ENCODE measurements around the gene LARGE2. TPM values are rescaled to one million over a fixed set of nuclear protein-coding genes. Genes with fewer than 3 reads are reported as not detected.

Gene LARGE2
- total and polyA plus RNA-seq, 2 of the 13 experiments (the other 11 are each of a cell fraction or from before 2014, with no cell fraction given), result 8.5 to 21.6 TPM

DNA sequence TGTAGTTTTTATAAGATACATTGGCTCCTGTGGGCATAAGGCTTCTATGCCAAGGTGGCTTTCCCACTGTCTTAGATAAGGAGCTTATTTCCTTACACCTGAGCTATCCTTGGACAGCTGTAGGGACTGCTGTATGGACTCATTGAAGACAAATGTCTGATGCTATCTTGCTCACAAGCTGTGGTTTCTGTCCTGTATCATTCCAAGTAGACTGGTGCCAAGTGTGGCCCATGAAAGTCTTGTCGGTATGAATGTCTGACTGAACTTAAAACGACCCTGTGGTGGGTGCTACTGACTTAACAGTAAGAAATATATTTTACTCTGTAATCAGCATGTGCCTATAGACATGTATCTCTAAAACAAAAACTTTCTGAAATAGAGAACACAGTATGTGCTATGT lies 45.0 kb downstream of the LARGE2 start (continued):
- no peak for TF ChIP-seq ZBTB38 (CRISPR knock-in tag; IDR thresholded peaks at IDR 0.05)
- no peak for TF ChIP-seq TAF1 (CRISPR knock-in tag; IDR thresholded peaks at IDR 0.05)
- no peak for TF ChIP-seq ZNF879 (CRISPR knock-in tag; IDR thresholded peaks at IDR 0.05)
- TF ChIP-seq, protein P1, sequence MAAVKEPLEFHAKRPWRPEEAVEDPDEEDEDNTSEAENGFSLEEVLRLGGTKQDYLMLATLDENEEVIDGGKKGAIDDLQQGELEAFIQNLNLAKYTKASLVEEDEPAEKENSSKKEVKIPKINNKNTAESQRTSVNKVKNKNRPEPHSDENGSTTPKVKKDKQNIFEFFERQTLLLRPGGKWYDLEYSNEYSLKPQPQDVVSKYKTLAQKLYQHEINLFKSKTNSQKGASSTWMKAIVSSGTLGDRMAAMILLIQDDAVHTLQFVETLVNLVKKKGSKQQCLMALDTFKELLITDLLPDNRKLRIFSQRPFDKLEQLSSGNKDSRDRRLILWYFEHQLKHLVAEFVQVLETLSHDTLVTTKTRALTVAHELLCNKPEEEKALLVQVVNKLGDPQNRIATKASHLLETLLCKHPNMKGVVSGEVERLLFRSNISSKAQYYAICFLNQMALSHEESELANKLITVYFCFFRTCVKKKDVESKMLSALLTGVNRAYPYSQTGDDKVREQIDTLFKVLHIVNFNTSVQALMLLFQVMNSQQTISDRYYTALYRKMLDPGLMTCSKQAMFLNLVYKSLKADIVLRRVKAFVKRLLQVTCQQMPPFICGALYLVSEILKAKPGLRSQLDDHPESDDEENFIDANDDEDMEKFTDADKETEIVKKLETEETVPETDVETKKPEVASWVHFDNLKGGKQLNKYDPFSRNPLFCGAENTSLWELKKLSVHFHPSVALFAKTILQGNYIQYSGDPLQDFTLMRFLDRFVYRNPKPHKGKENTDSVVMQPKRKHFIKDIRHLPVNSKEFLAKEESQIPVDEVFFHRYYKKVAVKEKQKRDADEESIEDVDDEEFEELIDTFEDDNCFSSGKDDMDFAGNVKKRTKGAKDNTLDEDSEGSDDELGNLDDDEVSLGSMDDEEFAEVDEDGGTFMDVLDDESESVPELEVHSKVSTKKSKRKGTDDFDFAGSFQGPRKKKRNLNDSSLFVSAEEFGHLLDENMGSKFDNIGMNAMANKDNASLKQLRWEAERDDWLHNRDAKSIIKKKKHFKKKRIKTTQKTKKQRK (IDR thresholded peaks at IDR 0.05; ENCODE audit: low read length), result no peak

DNA sequence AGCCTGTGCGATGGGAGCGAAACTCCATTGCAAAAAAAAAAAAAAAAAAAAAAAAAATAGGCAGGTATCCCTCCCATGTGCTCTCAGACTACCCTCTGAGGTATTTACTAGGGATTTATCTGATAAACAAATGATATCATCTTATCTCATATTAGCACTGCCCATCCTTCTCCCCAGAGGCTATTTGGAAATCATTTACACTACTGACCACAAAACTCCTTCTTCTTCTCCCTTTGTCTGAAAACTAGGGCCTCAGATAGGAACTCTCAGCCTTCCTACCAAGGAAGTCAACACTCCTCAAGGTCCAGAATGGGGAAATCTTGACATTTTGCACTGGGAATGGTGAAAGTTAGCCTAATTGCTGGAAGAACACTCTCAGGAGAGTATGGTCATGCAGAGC lies 46.4 kb downstream of the LARGE2 start:
- no peaks in the 10 kb centered on the region for H3K9me3 ChIP-seq (ENCODE audit: low read length)
- H3K4me1 ChIP-seq (ENCODE audit: insufficient read depth, low read length), result no peaks in the 10 kb centered on the region
- H3K27ac ChIP-seq (ENCODE audit: extremely low read length, insufficient read depth, low read length), result no peak overlapping the region
- intact Hi-C loops (cut with micrococcal nuclease; ENCODE audit: unreplicated experiment), result no loop called here
- in situ Hi-C loops (cut with HindIII; ENCODE audit: extremely low pct_ligation_motif_present, low pct_unique_long_range_greater_than_20kb), result no loop called here
- CTCF ChIA-PET (ENCODE audit: low intra/inter-chr PET ratio, low total read pairs), result no interaction called here
- WGBS (ENCODE audit: low lambda C conversion rate), result 100% methylated on average over 2 of the region's 2 CpGs
- no TSS peak for BruUV-seq (replicated peaks)
- no peak overlapping the region for H2AFZ ChIP-seq (ENCODE audit: low read length)
- H4K20me1 ChIP-seq (ENCODE audit: insufficient read depth, low read length), result peaks cover 4% of the 10 kb centered on the region; the same call in 1 of the 2 replicates
- no peak overlapping the region for H3K4me2 ChIP-seq (ENCODE audit: low read depth, low read length)
- FAIRE-seq (no peak), DNase-seq (ENCODE audit: low spot score) (no peak), ATAC-seq (no peak)
- POLR2A ChIA-PET, result no interaction called here
- peaks cover 8 to 40% of the 10 kb centered on the region in 2 experiments for H3K36me3 ChIP-seq (replicated peaks in 1 of 2; ENCODE audit: control insufficient read depth in 1 of 2, insufficient read depth in 2 of 2, low read length in 2 of 2)
- H3K27me3 ChIP-seq (ENCODE audit: control insufficient read depth in 1 of 2, insufficient read depth in 2 of 2, low read length in 2 of 2), result no peaks in the 10 kb centered on the region
- no peak overlapping the region for H3K9ac ChIP-seq (ENCODE audit: insufficient read depth, low read depth, low read length)
- H3K79me2 ChIP-seq (ENCODE audit: insufficient read depth, low read length), result no peaks in the 10 kb centered on the region
- no peak overlapping the region for H3K4me3 ChIP-seq (replicated peaks in 1 of 3; ENCODE audit: insufficient read depth in 1 of 3, low read depth in 2 of 3, low read length in 3 of 3)
- TF ChIP-seq, protein P2, sequence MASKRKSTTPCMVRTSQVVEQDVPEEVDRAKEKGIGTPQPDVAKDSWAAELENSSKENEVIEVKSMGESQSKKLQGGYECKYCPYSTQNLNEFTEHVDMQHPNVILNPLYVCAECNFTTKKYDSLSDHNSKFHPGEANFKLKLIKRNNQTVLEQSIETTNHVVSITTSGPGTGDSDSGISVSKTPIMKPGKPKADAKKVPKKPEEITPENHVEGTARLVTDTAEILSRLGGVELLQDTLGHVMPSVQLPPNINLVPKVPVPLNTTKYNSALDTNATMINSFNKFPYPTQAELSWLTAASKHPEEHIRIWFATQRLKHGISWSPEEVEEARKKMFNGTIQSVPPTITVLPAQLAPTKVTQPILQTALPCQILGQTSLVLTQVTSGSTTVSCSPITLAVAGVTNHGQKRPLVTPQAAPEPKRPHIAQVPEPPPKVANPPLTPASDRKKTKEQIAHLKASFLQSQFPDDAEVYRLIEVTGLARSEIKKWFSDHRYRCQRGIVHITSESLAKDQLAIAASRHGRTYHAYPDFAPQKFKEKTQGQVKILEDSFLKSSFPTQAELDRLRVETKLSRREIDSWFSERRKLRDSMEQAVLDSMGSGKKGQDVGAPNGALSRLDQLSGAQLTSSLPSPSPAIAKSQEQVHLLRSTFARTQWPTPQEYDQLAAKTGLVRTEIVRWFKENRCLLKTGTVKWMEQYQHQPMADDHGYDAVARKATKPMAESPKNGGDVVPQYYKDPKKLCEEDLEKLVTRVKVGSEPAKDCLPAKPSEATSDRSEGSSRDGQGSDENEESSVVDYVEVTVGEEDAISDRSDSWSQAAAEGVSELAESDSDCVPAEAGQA (IDR thresholded peaks at IDR 0.05; ENCODE audit: low read depth), result no peak
- TF ChIP-seq, protein P2 (CRISPR knock-in tag; IDR thresholded peaks at IDR 0.05; ENCODE audit: borderline replicate concordance), result no peak
- TF ChIP-seq, protein P3, sequence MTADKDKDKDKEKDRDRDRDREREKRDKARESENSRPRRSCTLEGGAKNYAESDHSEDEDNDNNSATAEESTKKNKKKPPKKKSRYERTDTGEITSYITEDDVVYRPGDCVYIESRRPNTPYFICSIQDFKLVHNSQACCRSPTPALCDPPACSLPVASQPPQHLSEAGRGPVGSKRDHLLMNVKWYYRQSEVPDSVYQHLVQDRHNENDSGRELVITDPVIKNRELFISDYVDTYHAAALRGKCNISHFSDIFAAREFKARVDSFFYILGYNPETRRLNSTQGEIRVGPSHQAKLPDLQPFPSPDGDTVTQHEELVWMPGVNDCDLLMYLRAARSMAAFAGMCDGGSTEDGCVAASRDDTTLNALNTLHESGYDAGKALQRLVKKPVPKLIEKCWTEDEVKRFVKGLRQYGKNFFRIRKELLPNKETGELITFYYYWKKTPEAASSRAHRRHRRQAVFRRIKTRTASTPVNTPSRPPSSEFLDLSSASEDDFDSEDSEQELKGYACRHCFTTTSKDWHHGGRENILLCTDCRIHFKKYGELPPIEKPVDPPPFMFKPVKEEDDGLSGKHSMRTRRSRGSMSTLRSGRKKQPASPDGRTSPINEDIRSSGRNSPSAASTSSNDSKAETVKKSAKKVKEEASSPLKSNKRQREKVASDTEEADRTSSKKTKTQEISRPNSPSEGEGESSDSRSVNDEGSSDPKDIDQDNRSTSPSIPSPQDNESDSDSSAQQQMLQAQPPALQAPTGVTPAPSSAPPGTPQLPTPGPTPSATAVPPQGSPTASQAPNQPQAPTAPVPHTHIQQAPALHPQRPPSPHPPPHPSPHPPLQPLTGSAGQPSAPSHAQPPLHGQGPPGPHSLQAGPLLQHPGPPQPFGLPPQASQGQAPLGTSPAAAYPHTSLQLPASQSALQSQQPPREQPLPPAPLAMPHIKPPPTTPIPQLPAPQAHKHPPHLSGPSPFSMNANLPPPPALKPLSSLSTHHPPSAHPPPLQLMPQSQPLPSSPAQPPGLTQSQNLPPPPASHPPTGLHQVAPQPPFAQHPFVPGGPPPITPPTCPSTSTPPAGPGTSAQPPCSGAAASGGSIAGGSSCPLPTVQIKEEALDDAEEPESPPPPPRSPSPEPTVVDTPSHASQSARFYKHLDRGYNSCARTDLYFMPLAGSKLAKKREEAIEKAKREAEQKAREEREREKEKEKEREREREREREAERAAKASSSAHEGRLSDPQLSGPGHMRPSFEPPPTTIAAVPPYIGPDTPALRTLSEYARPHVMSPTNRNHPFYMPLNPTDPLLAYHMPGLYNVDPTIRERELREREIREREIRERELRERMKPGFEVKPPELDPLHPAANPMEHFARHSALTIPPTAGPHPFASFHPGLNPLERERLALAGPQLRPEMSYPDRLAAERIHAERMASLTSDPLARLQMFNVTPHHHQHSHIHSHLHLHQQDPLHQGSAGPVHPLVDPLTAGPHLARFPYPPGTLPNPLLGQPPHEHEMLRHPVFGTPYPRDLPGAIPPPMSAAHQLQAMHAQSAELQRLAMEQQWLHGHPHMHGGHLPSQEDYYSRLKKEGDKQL (CRISPR knock-in tag; IDR thresholded peaks at IDR 0.05; ENCODE audit: low read depth), result no peak
- no peak for TF ChIP-seq EP300 (IDR thresholded peaks at IDR 0.05; ENCODE audit: low read depth in 2 of 2, low read length in 2 of 2)
- no peak for TF ChIP-seq EP300 (CRISPR knock-in tag; IDR thresholded peaks at IDR 0.05; ENCODE audit: borderline replicate concordance)

Measured in HepG2 (cell line).